HepG2 (cell line): ENCODE measurements around the gene DHX16. TPM values are rescaled to one million over a fixed set of nuclear protein-coding genes. Genes with fewer than 3 reads are reported as not detected.

ENCODE experiments used
- ATAD3A ChIP-seq: sonication (generic); formaldehyde crosslinking; IDR thresholded peaks from 2 replicates; pipeline ENCODE4 v1.4.0; 2020; ENCODE audit warnings: missing genetic modification reagents
- FOSL1 ChIP-seq: sonication (generic); formaldehyde crosslinking; IDR thresholded peaks from 2 replicates; pipeline ENCODE4 v1.9.0; 2021; ENCODE audit warnings: missing genetic modification reagents, borderline replicate concordance
- GATA4 ChIP-seq: sonication (generic); IDR thresholded peaks from 2 replicates; pipeline ENCODE4 v1.6.1; 2016; ENCODE audit warnings: antibody characterized with exemption, low read depth, borderline replicate concordance
- KDM6A ChIP-seq: IDR thresholded peaks from 2 replicates; pipeline ENCODE4 v1.6.1; 2016; ENCODE audit warnings: low read depth
- MAFF ChIP-seq: IDR thresholded peaks from 2 replicates; pipeline ENCODE4 v1.6.1; 2011; ENCODE audit warnings: low read depth, low read length, improper control_type of control experiment
- MEIS2 ChIP-seq: sonication (generic); formaldehyde crosslinking; IDR thresholded peaks from 2 replicates; pipeline ENCODE4 v1.9.0; 2021; ENCODE audit warnings: mild to moderate bottlenecking, missing genetic modification reagents
- MTA1 ChIP-seq: sonication (generic); formaldehyde crosslinking; IDR thresholded peaks from 2 replicates; pipeline ENCODE4 v1.4.0; 2020; ENCODE audit warnings: missing genetic modification reagents, mild to moderate bottlenecking, borderline replicate concordance
- NR1H2 ChIP-seq: sonication (generic); formaldehyde crosslinking; IDR thresholded peaks from 2 replicates; pipeline ENCODE4 v1.8.1; 2022; ENCODE audit warnings: low read depth, missing genetic modification reagents, borderline replicate concordance
- RARA ChIP-seq: IDR thresholded peaks from 2 replicates; pipeline ENCODE4 v1.6.1; 2016; ENCODE audit warnings: missing genetic modification reagents, missing compliant biosample characterization
- RCOR2 ChIP-seq: IDR thresholded peaks from 2 replicates; pipeline ENCODE4 v1.6.1; 2016; ENCODE audit warnings: missing biosample characterization, missing genetic modification reagents
- RFX5 ChIP-seq: IDR thresholded peaks from 2 replicates; pipeline ENCODE4 v1.6.1; 2011; ENCODE audit warnings: low read depth, low read length, improper control_type of control experiment
- SNAPC2 ChIP-seq: sonication (generic); formaldehyde crosslinking; IDR thresholded peaks from 2 replicates; pipeline ENCODE4 v1.8.1; 2022; ENCODE audit warnings: mild to moderate bottlenecking, missing genetic modification reagents
- SRSF9 ChIP-seq: fragments of 200-400 bp; formaldehyde crosslinking; IDR thresholded peaks from 2 replicates; pipeline ENCODE4 v1.6.1; 2018; ENCODE audit warnings: borderline replicate concordance, mild to moderate bottlenecking, low read depth, low read length; ENCODE audit not compliant: insufficient read depth, poor library complexity, severe bottlenecking
- ZNF10 ChIP-seq: sonication (generic); formaldehyde crosslinking; IDR thresholded peaks from 2 replicates; pipeline ENCODE4 v1.4.0; 2020; ENCODE audit warnings: mild to moderate bottlenecking, low read depth, missing genetic modification reagents, borderline replicate concordance
- ZNF234 ChIP-seq: sonication (generic); formaldehyde crosslinking; conservative IDR thresholded peaks from 2 replicates; pipeline ENCODE4 v1.5.1; 2020; ENCODE audit warnings: mild to moderate bottlenecking, missing genetic modification reagents
- ZNF337 ChIP-seq: sonication (generic); formaldehyde crosslinking; IDR thresholded peaks from 2 replicates; pipeline ENCODE4 v1.5.1; 2020; ENCODE audit warnings: missing genetic modification reagents, low read depth, mild to moderate bottlenecking, borderline replicate concordance
- ZNF44 ChIP-seq: sonication (generic); formaldehyde crosslinking; IDR thresholded peaks from 2 replicates; pipeline ENCODE4 v1.5.1; 2020; ENCODE audit warnings: mild to moderate bottlenecking, missing genetic modification reagents
- ZNF501 ChIP-seq: sonication (generic); formaldehyde crosslinking; IDR thresholded peaks from 2 replicates; pipeline ENCODE4 v1.5.1; 2020; ENCODE audit warnings: mild to moderate bottlenecking, moderate library complexity, missing genetic modification reagents
- ZNF644 ChIP-seq: IDR thresholded peaks from 2 replicates; pipeline ENCODE4 v1.6.1; 2016; ENCODE audit warnings: low read depth
- ZNF670 ChIP-seq: sonication (generic); formaldehyde crosslinking; IDR thresholded peaks from 2 replicates; pipeline ENCODE4 v1.8.0; 2022; ENCODE audit warnings: mild to moderate bottlenecking, missing genetic modification reagents, borderline replicate concordance
- ZNF780A ChIP-seq: sonication (generic); formaldehyde crosslinking; IDR thresholded peaks from 2 replicates; pipeline ENCODE4 v1.8.0; 2022; ENCODE audit warnings: mild to moderate bottlenecking, missing genetic modification reagents, moderate library complexity
- polyA plus RNA-seq, 8 experiments: library from polyadenylated mRNA; depleted of rRNA in 3 of 8; stranded (reverse) in 7 of 8; unstranded in 1 of 8; fragments of >200 nt; fragmentation: Illumina TruSeq in 4 of 8; extraction: Trizol in 4 of 8; gene quantifications; 2 replicates each; pipeline versions ENCODE4 v1.2.1 to v1.2.3, GENCODE V29; 2011 to 2016; ENCODE audit warnings: low read depth in 4 of 8, missing spikeins in 1 of 8, mixed read lengths in 1 of 8; ENCODE audit not compliant: insufficient read depth in 1 of 8
- total RNA-seq, 5 experiments: library from RNA; depleted of rRNA; stranded (reverse); fragments of >200 nt; fragmentation: Illumina TruSeq; extraction: Trizol; gene quantifications; 2 replicates each; pipeline ENCODE4 v1.2.3, GENCODE V29; 2016; ENCODE audit warnings: low read depth in 1 of 5
- TF ChIP-seq, protein P1 (sequence below): sonication (generic); formaldehyde crosslinking; IDR thresholded peaks from 2 replicates; pipeline ENCODE4 v1.8.0; 2023; ENCODE audit warnings: mild to moderate bottlenecking, missing genetic modification reagents
- TF ChIP-seq, protein P2 (sequence below): sonication (generic); formaldehyde crosslinking; IDR thresholded peaks from 2 replicates; pipeline ENCODE4 v1.5.1; 2020; ENCODE audit warnings: missing genetic modification reagents, mild to moderate bottlenecking, borderline replicate concordance
- TF ChIP-seq, protein P3 (sequence below): sonication (generic); formaldehyde crosslinking; IDR thresholded peaks from 2 replicates; pipeline ENCODE4 v1.4.0; 2020; ENCODE audit warnings: missing genetic modification reagents
- TF ChIP-seq, protein P4 (sequence below): IDR thresholded peaks from 2 replicates; pipeline ENCODE4 v1.6.1; 2016; ENCODE audit warnings: missing genetic modification reagents, missing compliant biosample characterization
- TF ChIP-seq, protein P5 (sequence below): sonication (generic); formaldehyde crosslinking; IDR thresholded peaks from 2 replicates; pipeline ENCODE4 v1.5.1; 2020; ENCODE audit warnings: missing genetic modification reagents, mild to moderate bottlenecking, borderline replicate concordance

Gene DHX16
- total and polyA plus RNA-seq, 2 of the 13 experiments (the other 11 are each of a cell fraction or from before 2014, with no cell fraction given) = 57.0 to 58.5 TPM

DNA sequence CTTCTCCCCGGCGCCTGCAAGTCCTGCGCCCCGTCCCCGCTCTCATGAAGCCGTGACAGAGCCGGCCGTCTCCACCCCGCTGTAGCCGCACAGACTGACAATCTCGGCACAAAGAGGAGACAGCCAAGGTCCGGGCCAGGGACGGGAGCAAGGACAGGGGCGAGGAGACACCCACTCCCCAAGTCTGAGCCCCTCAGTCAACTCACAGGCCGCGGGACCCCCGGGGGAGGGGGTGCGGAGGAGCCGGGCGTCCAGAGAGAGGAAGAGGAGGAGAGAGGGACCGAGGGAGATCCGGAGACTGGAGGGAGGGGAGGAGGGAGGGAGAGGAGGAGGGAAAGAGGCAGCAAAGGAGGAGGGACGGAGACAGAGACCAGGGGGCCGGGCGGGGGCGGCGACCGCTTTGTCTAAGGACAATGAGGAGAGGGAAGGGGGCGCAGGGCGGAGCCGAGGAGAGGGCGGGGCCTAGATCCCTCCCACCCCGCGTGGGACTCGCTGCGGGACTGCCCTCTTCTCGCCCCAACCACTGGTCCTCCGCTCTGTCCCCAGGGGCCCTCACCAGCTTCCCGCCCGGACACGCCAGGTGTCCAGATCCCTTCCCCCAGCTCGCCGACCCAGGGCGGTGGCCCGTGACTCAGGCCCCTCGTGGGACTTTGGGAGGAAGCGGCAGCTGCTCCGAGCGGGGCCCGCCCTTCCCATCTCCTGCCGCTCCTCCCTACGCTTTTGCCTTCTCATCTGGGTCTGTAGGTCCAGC lies 14.3 kb upstream of the DHX16 start (continued):
- TF ChIP-seq ZNF44 (CRISPR knock-in tag) = no peak
- TF ChIP-seq ZNF670 (CRISPR knock-in tag) = no peak
- no peak for TF ChIP-seq SRSF9
- no peak for TF ChIP-seq ATAD3A
- TF ChIP-seq GATA4 = no peak
- TF ChIP-seq, protein P1, sequence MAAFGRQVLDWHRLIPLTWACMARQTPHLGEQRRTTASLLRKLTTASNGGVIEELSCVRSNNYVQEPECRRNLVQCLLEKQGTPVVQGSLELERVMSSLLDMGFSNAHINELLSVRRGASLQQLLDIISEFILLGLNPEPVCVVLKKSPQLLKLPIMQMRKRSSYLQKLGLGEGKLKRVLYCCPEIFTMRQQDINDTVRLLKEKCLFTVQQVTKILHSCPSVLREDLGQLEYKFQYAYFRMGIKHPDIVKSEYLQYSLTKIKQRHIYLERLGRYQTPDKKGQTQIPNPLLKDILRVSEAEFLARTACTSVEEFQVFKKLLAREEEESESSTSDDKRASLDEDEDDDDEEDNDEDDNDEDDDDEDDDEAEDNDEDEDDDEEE (CRISPR knock-in tag) = no peak
- no peak for TF ChIP-seq KDM6A (CRISPR knock-in tag)
- peak; percentile 40; the same call in 1 of the 2 replicates for TF ChIP-seq SNAPC2 (CRISPR knock-in tag)
- TF ChIP-seq RCOR2 (CRISPR knock-in tag) = no peak
- TF ChIP-seq, protein P2, sequence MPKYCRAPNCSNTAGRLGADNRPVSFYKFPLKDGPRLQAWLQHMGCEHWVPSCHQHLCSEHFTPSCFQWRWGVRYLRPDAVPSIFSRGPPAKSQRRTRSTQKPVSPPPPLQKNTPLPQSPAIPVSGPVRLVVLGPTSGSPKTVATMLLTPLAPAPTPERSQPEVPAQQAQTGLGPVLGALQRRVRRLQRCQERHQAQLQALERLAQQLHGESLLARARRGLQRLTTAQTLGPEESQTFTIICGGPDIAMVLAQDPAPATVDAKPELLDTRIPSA (CRISPR knock-in tag) = no peak
- TF ChIP-seq, protein P3, sequence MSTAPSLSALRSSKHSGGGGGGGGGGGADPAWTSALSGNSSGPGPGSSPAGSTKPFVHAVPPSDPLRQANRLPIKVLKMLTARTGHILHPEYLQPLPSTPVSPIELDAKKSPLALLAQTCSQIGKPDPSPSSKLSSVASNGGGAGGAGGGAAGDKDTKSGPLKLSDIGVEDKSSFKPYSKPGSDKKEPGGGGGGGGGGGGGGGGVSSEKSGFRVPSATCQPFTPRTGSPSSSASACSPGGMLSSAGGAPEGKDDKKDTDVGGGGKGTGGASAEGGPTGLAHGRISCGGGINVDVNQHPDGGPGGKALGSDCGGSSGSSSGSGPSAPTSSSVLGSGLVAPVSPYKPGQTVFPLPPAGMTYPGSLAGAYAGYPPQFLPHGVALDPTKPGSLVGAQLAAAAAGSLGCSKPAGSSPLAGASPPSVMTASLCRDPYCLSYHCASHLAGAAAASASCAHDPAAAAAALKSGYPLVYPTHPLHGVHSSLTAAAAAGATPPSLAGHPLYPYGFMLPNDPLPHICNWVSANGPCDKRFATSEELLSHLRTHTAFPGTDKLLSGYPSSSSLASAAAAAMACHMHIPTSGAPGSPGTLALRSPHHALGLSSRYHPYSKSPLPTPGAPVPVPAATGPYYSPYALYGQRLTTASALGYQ (CRISPR knock-in tag) = no peak
- no peak for TF ChIP-seq NR1H2 (CRISPR knock-in tag)
- TF ChIP-seq ZNF337 (CRISPR knock-in tag) = no peak
- TF ChIP-seq, protein P4, sequence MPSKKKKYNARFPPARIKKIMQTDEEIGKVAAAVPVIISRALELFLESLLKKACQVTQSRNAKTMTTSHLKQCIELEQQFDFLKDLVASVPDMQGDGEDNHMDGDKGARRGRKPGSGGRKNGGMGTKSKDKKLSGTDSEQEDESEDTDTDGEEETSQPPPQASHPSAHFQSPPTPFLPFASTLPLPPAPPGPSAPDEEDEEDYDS (CRISPR knock-in tag) = no peak; the same call in 1 of the 2 replicates
- TF ChIP-seq ZNF644 (CRISPR knock-in tag) = no peak
- no peak for TF ChIP-seq MEIS2
- peak; percentile 52 for TF ChIP-seq MTA1 (CRISPR knock-in tag)
- TF ChIP-seq, protein P5, sequence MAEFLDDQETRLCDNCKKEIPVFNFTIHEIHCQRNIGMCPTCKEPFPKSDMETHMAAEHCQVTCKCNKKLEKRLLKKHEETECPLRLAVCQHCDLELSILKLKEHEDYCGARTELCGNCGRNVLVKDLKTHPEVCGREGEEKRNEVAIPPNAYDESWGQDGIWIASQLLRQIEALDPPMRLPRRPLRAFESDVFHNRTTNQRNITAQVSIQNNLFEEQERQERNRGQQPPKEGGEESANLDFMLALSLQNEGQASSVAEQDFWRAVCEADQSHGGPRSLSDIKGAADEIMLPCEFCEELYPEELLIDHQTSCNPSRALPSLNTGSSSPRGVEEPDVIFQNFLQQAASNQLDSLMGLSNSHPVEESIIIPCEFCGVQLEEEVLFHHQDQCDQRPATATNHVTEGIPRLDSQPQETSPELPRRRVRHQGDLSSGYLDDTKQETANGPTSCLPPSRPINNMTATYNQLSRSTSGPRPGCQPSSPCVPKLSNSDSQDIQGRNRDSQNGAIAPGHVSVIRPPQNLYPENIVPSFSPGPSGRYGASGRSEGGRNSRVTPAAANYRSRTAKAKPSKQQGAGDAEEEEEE (CRISPR knock-in tag) = no peak
- no peak for TF ChIP-seq RFX5
- no peak; the same call in 1 of the 2 replicates for TF ChIP-seq FOSL1
- no peak; the same call in 1 of the 2 replicates for TF ChIP-seq ZNF501
- no peak for TF ChIP-seq ZNF780A (CRISPR knock-in tag)
- TF ChIP-seq ZNF234 (CRISPR knock-in tag) = no peak
- TF ChIP-seq MAFF = no peak
- no peak for TF ChIP-seq RARA
- no peak for TF ChIP-seq ZNF10 (CRISPR knock-in tag)
